ENCODE measurements around the gene GOLGA1. TPM values are rescaled to one million over a fixed set of nuclear protein-coding genes. Genes with fewer than 3 reads are reported as not detected.

The GOLGA1 gene
- total and polyA plus RNA-seq, 2 of the 13 experiments (the other 11 are each of a cell fraction or from before 2014, with no cell fraction given), result 12.7 to 15.9 TPM

DNA sequence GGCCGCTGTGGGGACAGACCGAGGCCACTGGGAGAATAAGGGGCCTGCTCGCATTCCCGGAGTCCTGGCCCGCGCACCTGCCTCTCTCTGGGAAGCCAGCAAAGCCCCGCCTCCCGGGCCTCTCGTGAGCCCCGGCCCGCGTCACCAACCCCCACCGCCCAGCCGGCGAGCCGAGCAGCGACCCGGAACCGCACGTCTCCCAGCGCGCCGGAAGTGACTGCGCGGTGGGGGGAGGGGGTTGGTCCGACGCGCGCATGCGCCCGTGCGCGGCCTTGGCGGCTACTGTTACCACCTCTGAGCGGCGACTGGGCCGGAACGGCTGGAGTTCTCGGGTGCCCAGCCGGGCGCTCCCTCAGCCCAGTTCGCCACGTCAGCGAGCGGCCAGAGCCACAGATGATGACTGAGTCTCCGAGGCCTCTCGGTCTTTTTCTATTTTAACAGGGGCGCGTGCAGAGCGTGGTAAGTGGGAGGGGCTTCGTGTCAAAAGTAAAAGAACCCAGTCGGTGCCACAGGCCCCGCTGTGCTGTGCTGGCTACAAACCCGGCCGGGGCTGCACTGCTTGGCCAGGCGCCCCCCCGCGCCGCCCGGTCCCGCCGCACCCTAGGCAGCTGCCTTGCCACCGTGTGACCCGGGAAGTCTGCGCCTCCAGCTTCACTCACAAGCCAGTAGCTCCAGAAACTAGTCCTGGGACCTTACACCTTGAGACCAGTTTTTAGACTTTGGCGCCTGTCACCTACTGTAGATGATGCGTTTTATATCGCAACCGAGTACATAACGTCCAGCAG, at the start of gene GOLGA1 (continued):
- peak; percentile 39; the same call in 1 of the 2 replicates for TF ChIP-seq HES4 (CRISPR knock-in tag; IDR thresholded peaks at IDR 0.05; ENCODE audit: borderline replicate concordance)
- TF ChIP-seq, protein P1, sequence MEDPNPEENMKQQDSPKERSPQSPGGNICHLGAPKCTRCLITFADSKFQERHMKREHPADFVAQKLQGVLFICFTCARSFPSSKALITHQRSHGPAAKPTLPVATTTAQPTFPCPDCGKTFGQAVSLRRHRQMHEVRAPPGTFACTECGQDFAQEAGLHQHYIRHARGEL (CRISPR knock-in tag; IDR thresholded peaks at IDR 0.05), result no peak
- TF ChIP-seq ZNF7 (CRISPR knock-in tag; IDR thresholded peaks at IDR 0.05), result no peak
- TF ChIP-seq, protein P2, sequence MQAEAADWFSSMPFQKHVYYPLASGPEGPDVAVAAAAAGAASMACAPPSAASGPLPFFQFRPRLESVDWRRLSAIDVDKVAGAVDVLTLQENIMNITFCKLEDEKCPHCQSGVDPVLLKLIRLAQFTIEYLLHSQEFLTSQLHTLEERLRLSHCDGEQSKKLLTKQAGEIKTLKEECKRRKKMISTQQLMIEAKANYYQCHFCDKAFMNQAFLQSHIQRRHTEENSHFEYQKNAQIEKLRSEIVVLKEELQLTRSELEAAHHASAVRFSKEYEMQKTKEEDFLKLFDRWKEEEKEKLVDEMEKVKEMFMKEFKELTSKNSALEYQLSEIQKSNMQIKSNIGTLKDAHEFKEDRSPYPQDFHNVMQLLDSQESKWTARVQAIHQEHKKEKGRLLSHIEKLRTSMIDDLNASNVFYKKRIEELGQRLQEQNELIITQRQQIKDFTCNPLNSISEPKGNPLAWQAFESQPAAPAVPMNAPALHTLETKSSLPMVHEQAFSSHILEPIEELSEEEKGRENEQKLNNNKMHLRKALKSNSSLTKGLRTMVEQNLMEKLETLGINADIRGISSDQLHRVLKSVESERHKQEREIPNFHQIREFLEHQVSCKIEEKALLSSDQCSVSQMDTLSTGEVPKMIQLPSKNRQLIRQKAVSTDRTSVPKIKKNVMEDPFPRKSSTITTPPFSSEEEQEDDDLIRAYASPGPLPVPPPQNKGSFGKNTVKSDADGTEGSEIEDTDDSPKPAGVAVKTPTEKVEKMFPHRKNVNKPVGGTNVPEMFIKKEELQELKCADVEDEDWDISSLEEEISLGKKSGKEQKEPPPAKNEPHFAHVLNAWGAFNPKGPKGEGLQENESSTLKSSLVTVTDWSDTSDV (CRISPR knock-in tag; IDR thresholded peaks at IDR 0.05), result peak; percentile 50; the same call in 1 of the 2 replicates
- TF ChIP-seq CBFB (CRISPR knock-in tag; IDR thresholded peaks at IDR 0.05), result peak; percentile 82
- TF ChIP-seq, protein P3, sequence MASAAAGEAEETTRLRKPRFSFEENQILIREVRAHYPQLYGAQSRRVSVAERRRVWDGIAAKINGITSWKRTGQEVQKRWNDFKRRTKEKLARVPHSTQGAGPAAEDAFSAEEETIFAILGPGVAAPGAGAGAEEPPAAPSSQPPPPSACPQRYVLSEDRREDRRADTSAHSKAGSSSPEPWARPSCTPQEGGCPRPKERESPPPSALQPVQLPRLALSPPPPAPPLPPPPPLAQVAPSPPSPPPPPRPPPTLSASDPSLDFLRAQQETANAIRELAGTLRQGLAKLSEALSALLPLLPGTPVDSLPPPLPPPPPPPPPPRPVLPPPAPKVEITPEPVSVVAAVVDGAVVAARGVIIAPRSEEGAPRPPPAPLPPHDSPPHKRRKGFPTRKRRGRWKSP (CRISPR knock-in tag; IDR thresholded peaks at IDR 0.05), result peak; percentile 57
- TF ChIP-seq, protein P4, sequence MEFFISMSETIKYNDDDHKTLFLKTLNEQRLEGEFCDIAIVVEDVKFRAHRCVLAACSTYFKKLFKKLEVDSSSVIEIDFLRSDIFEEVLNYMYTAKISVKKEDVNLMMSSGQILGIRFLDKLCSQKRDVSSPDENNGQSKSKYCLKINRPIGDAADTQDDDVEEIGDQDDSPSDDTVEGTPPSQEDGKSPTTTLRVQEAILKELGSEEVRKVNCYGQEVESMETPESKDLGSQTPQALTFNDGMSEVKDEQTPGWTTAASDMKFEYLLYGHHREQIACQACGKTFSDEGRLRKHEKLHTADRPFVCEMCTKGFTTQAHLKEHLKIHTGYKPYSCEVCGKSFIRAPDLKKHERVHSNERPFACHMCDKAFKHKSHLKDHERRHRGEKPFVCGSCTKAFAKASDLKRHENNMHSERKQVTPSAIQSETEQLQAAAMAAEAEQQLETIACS (CRISPR knock-in tag; IDR thresholded peaks at IDR 0.05), result peak; percentile 74
- TF ChIP-seq FLYWCH1 (CRISPR knock-in tag; IDR thresholded peaks at IDR 0.05), result no peak; the same call in 1 of the 2 replicates
- 0 out of 2 replicates have a peak, but pooled peaks have one; percentile 78 for TF ChIP-seq ZNF101 (CRISPR knock-in tag; IDR thresholded peaks at IDR 0.05; ENCODE audit: borderline replicate concordance, low read depth)
- TF ChIP-seq FOSL1 (CRISPR knock-in tag; IDR thresholded peaks at IDR 0.05; ENCODE audit: borderline replicate concordance), result no peak
- no peak for TF ChIP-seq ZFP62 (CRISPR knock-in tag; IDR thresholded peaks at IDR 0.05)
- peak; percentile 97 for TF ChIP-seq MAZ (IDR thresholded peaks at IDR 0.05; ENCODE audit: borderline replicate concordance, low read depth, low read length)
- TF ChIP-seq MAZ (CRISPR knock-in tag; IDR thresholded peaks at IDR 0.05; ENCODE audit: low read depth), result peak; percentile 97
- TF ChIP-seq, protein P5, sequence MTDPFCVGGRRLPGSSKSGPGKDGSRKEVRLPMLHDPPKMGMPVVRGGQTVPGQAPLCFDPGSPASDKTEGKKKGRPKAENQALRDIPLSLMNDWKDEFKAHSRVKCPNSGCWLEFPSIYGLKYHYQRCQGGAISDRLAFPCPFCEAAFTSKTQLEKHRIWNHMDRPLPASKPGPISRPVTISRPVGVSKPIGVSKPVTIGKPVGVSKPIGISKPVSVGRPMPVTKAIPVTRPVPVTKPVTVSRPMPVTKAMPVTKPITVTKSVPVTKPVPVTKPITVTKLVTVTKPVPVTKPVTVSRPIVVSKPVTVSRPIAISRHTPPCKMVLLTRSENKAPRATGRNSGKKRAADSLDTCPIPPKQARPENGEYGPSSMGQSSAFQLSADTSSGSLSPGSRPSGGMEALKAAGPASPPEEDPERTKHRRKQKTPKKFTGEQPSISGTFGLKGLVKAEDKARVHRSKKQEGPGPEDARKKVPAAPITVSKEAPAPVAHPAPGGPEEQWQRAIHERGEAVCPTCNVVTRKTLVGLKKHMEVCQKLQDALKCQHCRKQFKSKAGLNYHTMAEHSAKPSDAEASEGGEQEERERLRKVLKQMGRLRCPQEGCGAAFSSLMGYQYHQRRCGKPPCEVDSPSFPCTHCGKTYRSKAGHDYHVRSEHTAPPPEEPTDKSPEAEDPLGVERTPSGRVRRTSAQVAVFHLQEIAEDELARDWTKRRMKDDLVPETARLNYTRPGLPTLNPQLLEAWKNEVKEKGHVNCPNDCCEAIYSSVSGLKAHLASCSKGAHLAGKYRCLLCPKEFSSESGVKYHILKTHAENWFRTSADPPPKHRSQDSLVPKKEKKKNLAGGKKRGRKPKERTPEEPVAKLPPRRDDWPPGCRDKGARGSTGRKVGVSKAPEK (CRISPR knock-in tag; IDR thresholded peaks at IDR 0.05; ENCODE audit: borderline replicate concordance), result no peak
- peak; percentile 35; the same call in 1 of the 2 replicates for TF ChIP-seq ZBTB38 (CRISPR knock-in tag; IDR thresholded peaks at IDR 0.05)
- no peak for TF ChIP-seq SETDB1 (CRISPR knock-in tag; IDR thresholded peaks at IDR 0.05; ENCODE audit: borderline replicate concordance)
- peak; percentile 48; the same call in 1 of the 2 replicates for TF ChIP-seq ZNF564 (CRISPR knock-in tag; IDR thresholded peaks at IDR 0.05)
- TF ChIP-seq NRL (CRISPR knock-in tag; IDR thresholded peaks at IDR 0.05; ENCODE audit: borderline replicate concordance), result peak; percentile 82
- TF ChIP-seq, protein P6, sequence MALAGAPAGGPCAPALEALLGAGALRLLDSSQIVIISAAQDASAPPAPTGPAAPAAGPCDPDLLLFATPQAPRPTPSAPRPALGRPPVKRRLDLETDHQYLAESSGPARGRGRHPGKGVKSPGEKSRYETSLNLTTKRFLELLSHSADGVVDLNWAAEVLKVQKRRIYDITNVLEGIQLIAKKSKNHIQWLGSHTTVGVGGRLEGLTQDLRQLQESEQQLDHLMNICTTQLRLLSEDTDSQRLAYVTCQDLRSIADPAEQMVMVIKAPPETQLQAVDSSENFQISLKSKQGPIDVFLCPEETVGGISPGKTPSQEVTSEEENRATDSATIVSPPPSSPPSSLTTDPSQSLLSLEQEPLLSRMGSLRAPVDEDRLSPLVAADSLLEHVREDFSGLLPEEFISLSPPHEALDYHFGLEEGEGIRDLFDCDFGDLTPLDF (CRISPR knock-in tag; IDR thresholded peaks at IDR 0.05), result peak; percentile 76

Measured in HepG2 (cell line).